ENCODE results near the gene EEF1A1. TPM values are rescaled to one million over a fixed set of nuclear protein-coding genes. Genes with fewer than 3 reads are reported as not detected.

The EEF1A1 gene
- total RNA-seq, 1 experiment from 2014 or later = 6,057 TPM

GRCh38 chr6:73484438-73484837 is 36.4 kb downstream of the EEF1A1 start:
- H3K9ac ChIP-seq (ENCODE audit: low read length) = no peak overlapping the region
- no peaks in the 10 kb centered on the region for H3K9me2 ChIP-seq (replicated peaks; ENCODE audit: low read length)
- DNase-seq = no peak
- H3K4me1 ChIP-seq (ENCODE audit: insufficient read depth, low read length) = no peaks in the 10 kb centered on the region
- ChIA-PET CTCF (no interaction called here), POLR2A (ENCODE audit: unreplicated experiment) (no interaction called here)
- ATAC-seq = no peak
- no peak overlapping the region for H3K27ac ChIP-seq (ENCODE audit: low read length)
- H3K4me3 ChIP-seq (ENCODE audit: low read length) = no peak overlapping the region
- H3F3A ChIP-seq (ENCODE audit: low read length, unreplicated experiment) = no peaks in the 10 kb centered on the region
- intact Hi-C loops (cut with micrococcal nuclease) = no loop called here
- no peaks in the 10 kb centered on the region for H4K20me1 ChIP-seq (ENCODE audit: low read length)
- H3K9me3 ChIP-seq (ENCODE audit: low read length) = no peaks in the 10 kb centered on the region
- H3K27me3 ChIP-seq (ENCODE audit: low read length) = no peaks in the 10 kb centered on the region
- no peaks in the 10 kb centered on the region for H3K79me2 ChIP-seq (ENCODE audit: low read length)
- TF ChIP-seq EZH2 (IDR thresholded peaks at IDR 0.05; ENCODE audit: low read length, unreplicated experiment) (no peak), CTCF (conservative IDR thresholded peaks at IDR 0.05; ENCODE audit: low read depth, low read length) (no peak), EZH2phosphoT487 (IDR thresholded peaks at IDR 0.05; ENCODE audit: borderline replicate concordance, low read length) (no peak)
- peaks cover 27% of the 10 kb centered on the region for H3K36me3 ChIP-seq (ENCODE audit: low read depth, low read length)
- no peak overlapping the region for H2AFZ ChIP-seq (ENCODE audit: low read length)
- H3K4me2 ChIP-seq (ENCODE audit: low read length) = no peak overlapping the region
- TSS peak; percentile 23 for BruUV-seq (replicated peaks)

GRCh38 chr6:73481969-73482368 is 38.9 kb downstream of the EEF1A1 start:
- no peak overlapping the region for H3K9ac ChIP-seq (ENCODE audit: low read length)
- ChIA-PET POLR2A (ENCODE audit: unreplicated experiment) (no interaction called here), CTCF (no interaction called here)
- no peak for DNase-seq
- ATAC-seq = no peak
- H4K20me1 ChIP-seq (ENCODE audit: low read length) = no peaks in the 10 kb centered on the region
- TF ChIP-seq CTCF (conservative IDR thresholded peaks at IDR 0.05; ENCODE audit: low read depth, low read length) (no peak), EZH2 (IDR thresholded peaks at IDR 0.05; ENCODE audit: low read length, unreplicated experiment) (no peak), EZH2phosphoT487 (IDR thresholded peaks at IDR 0.05; ENCODE audit: borderline replicate concordance, low read length) (no peak)
- H3F3A ChIP-seq (ENCODE audit: low read length, unreplicated experiment) = no peaks in the 10 kb centered on the region
- BruUV-seq (replicated peaks) = no TSS peak
- intact Hi-C loops (cut with micrococcal nuclease) = no loop called here
- H3K4me1 ChIP-seq (ENCODE audit: insufficient read depth, low read length) = no peaks in the 10 kb centered on the region
- no peak overlapping the region for H3K27ac ChIP-seq (ENCODE audit: low read length)
- H3K9me2 ChIP-seq (replicated peaks; ENCODE audit: low read length) = no peaks in the 10 kb centered on the region
- H3K9me3 ChIP-seq (ENCODE audit: low read length) = no peaks in the 10 kb centered on the region
- H3K79me2 ChIP-seq (ENCODE audit: low read length) = no peaks in the 10 kb centered on the region
- no peak overlapping the region for H2AFZ ChIP-seq (ENCODE audit: low read length)
- H3K27me3 ChIP-seq (ENCODE audit: low read length) = no peaks in the 10 kb centered on the region
- H3K36me3 ChIP-seq (ENCODE audit: low read depth, low read length) = peaks cover 14% of the 10 kb centered on the region
- no peak overlapping the region for H3K4me3 ChIP-seq (ENCODE audit: low read length)
- H3K4me2 ChIP-seq (ENCODE audit: low read length) = no peak overlapping the region

GRCh38 chr6:73477407-73477806 is 43.4 kb downstream of the EEF1A1 start:
- Histone ChIP-seq H3F3A (ENCODE audit: low read length, unreplicated experiment) (no peaks in the 10 kb centered on the region), H3K79me2 (ENCODE audit: low read length) (no peaks in the 10 kb centered on the region), H3K9me3 (ENCODE audit: low read length) (no peaks in the 10 kb centered on the region), H3K4me1 (ENCODE audit: insufficient read depth, low read length) (no peaks in the 10 kb centered on the region), H3K4me2 (ENCODE audit: low read length) (no peak overlapping the region), H3K9ac (ENCODE audit: low read length) (no peak overlapping the region), H4K20me1 (ENCODE audit: low read length) (no peaks in the 10 kb centered on the region), H3K4me3 (ENCODE audit: low read length) (no peak overlapping the region), H2AFZ (ENCODE audit: low read length) (no peak overlapping the region), H3K36me3 (ENCODE audit: low read depth, low read length) (peaks cover 10% of the 10 kb centered on the region), H3K27me3 (ENCODE audit: low read length) (no peaks in the 10 kb centered on the region), H3K9me2 (replicated peaks; ENCODE audit: low read length) (no peaks in the 10 kb centered on the region), H3K27ac (ENCODE audit: low read length) (no peak overlapping the region)
- CTCF ChIA-PET = no interaction called here
- TF ChIP-seq EZH2phosphoT487 (IDR thresholded peaks at IDR 0.05; ENCODE audit: borderline replicate concordance, low read length) (no peak), CTCF (conservative IDR thresholded peaks at IDR 0.05; ENCODE audit: low read depth, low read length) (no peak), EZH2 (IDR thresholded peaks at IDR 0.05; ENCODE audit: low read length, unreplicated experiment) (no peak)
- POLR2A ChIA-PET (ENCODE audit: unreplicated experiment) = no interaction called here
- BruUV-seq (replicated peaks) = no TSS peak
- intact Hi-C loops (cut with micrococcal nuclease) = no loop called here
- DNase-seq (no peak), ATAC-seq (no peak)
